ENCODE data around the gene HIP1R.
"Not testable (repeated sequence)": the region's sequence is repeated elsewhere in the genome, so short reads cannot be mapped to it uniquely, and the experiment has no call there.

The HIP1R gene

GRCh38 chr12:122795807-122796206 lies 39.5 kb upstream of the HIP1R start:
- Histone ChIP-seq H3K27ac (no peak overlapping the region), H3K4me3 (no peak overlapping the region)
- DNase-seq (ENCODE audit: low spot score): no peak
- no peak for TF ChIP-seq CTCF (IDR thresholded peaks at IDR 0.05)

- Histone ChIP-seq H3K27ac (no peak overlapping the region), H3K4me3 (no peak overlapping the region)
- TF ChIP-seq CTCF (IDR thresholded peaks at IDR 0.05): no peak
- no peak for DNase-seq (ENCODE audit: low spot score)
Observed at GRCh38 chr12:122799641-122800243, 35.5 kb upstream of the HIP1R start.

- DNase-seq (ENCODE audit: low spot score): no peak
- TF ChIP-seq CTCF (IDR thresholded peaks at IDR 0.05): no peak
- no peak overlapping the region for H3K27ac ChIP-seq
- no peak overlapping the region for H3K4me3 ChIP-seq
Observed at GRCh38 chr12:122803937-122804336, 31.3 kb upstream of the HIP1R start.

GRCh38 chr12:122804957-122805356 lies 30.3 kb upstream of the HIP1R start:
- H3K4me3 ChIP-seq; H3K27ac ChIP-seq; DNase-seq (ENCODE audit: low spot score): not testable (repeated sequence)

- no peak for DNase-seq (ENCODE audit: low spot score)
- no peak for TF ChIP-seq CTCF (IDR thresholded peaks at IDR 0.05)
- H3K27ac ChIP-seq: no peak overlapping the region
- no peak overlapping the region for H3K4me3 ChIP-seq
Observed at GRCh38 chr12:122807651-122808050, 27.6 kb upstream of the HIP1R start.

GRCh38 chr12:122811777-122812176 lies 23.5 kb upstream of the HIP1R start:
- no peak for DNase-seq (ENCODE audit: low spot score)
- H3K4me3 ChIP-seq: no peak overlapping the region
- no peak overlapping the region for H3K27ac ChIP-seq
- TF ChIP-seq CTCF (IDR thresholded peaks at IDR 0.05): no peak

GRCh38 chr12:122813310-122813713 lies 21.9 kb upstream of the HIP1R start:
- Histone ChIP-seq H3K27ac (no peak overlapping the region), H3K4me3 (no peak overlapping the region)
- no peak for DNase-seq (ENCODE audit: low spot score)
- TF ChIP-seq CTCF (IDR thresholded peaks at IDR 0.05): no peak
